Measurements from ENCODE around the gene TMEM242. TPM values are rescaled to one million over a fixed set of nuclear protein-coding genes. Genes with fewer than 3 reads are reported as not detected.

TMEM242 gene
- total and polyA plus RNA-seq, 2 of the 13 experiments (the other 11 are each of a cell fraction or from before 2014, with no cell fraction given): 5.6 to 11.1 TPM

- H4K20me1 ChIP-seq (ENCODE audit: insufficient read depth, low read length): no peaks in the 10 kb centered on the region; the same call in 1 of the 2 replicates
- no peaks in the 10 kb centered on the region for H3K79me2 ChIP-seq (ENCODE audit: insufficient read depth, low read length)
- peak; percentile 61 for ATAC-seq
- no peak overlapping the region for H2AFZ ChIP-seq (ENCODE audit: low read length)
- in situ Hi-C loops (cut with HindIII; ENCODE audit: extremely low pct_ligation_motif_present, low pct_unique_long_range_greater_than_20kb) (no loop called here), intact Hi-C loops (cut with micrococcal nuclease; ENCODE audit: unreplicated experiment) (no loop called here)
- no TSS peak for BruUV-seq (replicated peaks)
- no peak overlapping the region for H3K4me2 ChIP-seq (ENCODE audit: low read depth, low read length)
- H3K36me3 ChIP-seq (replicated peaks in 1 of 2; ENCODE audit: control insufficient read depth in 1 of 2, insufficient read depth in 2 of 2, low read length in 2 of 2): no peaks in the 10 kb centered on the region
- FAIRE-seq: no peak
- ChIA-PET CTCF (ENCODE audit: low intra/inter-chr PET ratio, low total read pairs) (no interaction called here), POLR2A (no interaction called here)
- TF ChIP-seq DBP (CRISPR knock-in tag; IDR thresholded peaks at IDR 0.05; ENCODE audit: not compliant biosample characterization) (no peak), FOXM1 (CRISPR knock-in tag; IDR thresholded peaks at IDR 0.05) (no peak), STAT6 (CRISPR knock-in tag; IDR thresholded peaks at IDR 0.05; ENCODE audit: borderline replicate concordance) (no peak)
- no peak overlapping the region for H3K4me3 ChIP-seq (replicated peaks in 1 of 3; ENCODE audit: insufficient read depth in 1 of 3, low read depth in 2 of 3, low read length in 3 of 3)
- no peak overlapping the region for H3K9ac ChIP-seq (ENCODE audit: insufficient read depth, low read depth, low read length)
- DNase-seq (ENCODE audit: low spot score): no peak
- 2% methylated on average over 7 of the region's 7 CpGs for WGBS (ENCODE audit: low lambda C conversion rate)
- H3K27ac ChIP-seq (ENCODE audit: extremely low read length, insufficient read depth, low read length): no peak overlapping the region
- peaks cover 7 to 63% of the 10 kb centered on the region in 2 experiments; a peak in 4 of 5 replicates for H3K27me3 ChIP-seq (ENCODE audit: control insufficient read depth in 1 of 2, insufficient read depth in 2 of 2, low read length in 2 of 2)
- H3K4me1 ChIP-seq (ENCODE audit: insufficient read depth, low read length): 0 out of 2 replicates have a peak, but pooled peaks cover 5% of the 10 kb centered on the region
- no peaks in the 10 kb centered on the region for H3K9me3 ChIP-seq (ENCODE audit: low read length)
Observed at GRCh38 chr6:157253017-157253416, 70.3 kb downstream of the TMEM242 start.
